HG03103 (cell line): Measurements from ENCODE around the gene CSMD2.

ENCODE experiments used
- ATAC-seq: cut with Tn5 transposase; IDR thresholded peaks from one replicate; pipeline ENCODE4 v1.9.1; 2021; ENCODE audit warnings: low read depth; ENCODE audit not compliant: unreplicated experiment

CSMD2 gene

GRCh38 chr1:34060901-34061415 lies 104.1 kb downstream of the CSMD2 start:
- ATAC-seq: no peak

- no peak for ATAC-seq
Observed at GRCh38 chr1:34060187-34060730, 104.8 kb downstream of the CSMD2 start.

GRCh38 chr1:34057347-34058130 lies 107.5 kb downstream of the CSMD2 start:
- ATAC-seq: no peak

- ATAC-seq: no peak
Observed at GRCh38 chr1:34055818-34056217, 109.2 kb downstream of the CSMD2 start.

GRCh38 chr1:34054920-34055319 lies 110.1 kb downstream of the CSMD2 start:
- no peak for ATAC-seq

GRCh38 chr1:34053660-34054059 lies 111.4 kb downstream of the CSMD2 start:
- no peak for ATAC-seq

GRCh38 chr1:34052565-34052964 lies 112.5 kb downstream of the CSMD2 start:
- ATAC-seq: no peak

- no peak for ATAC-seq
Observed at GRCh38 chr1:34050709-34051485, 114.1 kb downstream of the CSMD2 start.

GRCh38 chr1:34049994-34050393 lies 115.0 kb downstream of the CSMD2 start:
- no peak for ATAC-seq

- no peak for ATAC-seq
Observed at GRCh38 chr1:34049477-34049876, 115.6 kb downstream of the CSMD2 start.

- no peak for ATAC-seq
Observed at GRCh38 chr1:34037856-34038255, 127.2 kb downstream of the CSMD2 start.

- no peak for ATAC-seq
Observed at GRCh38 chr1:34037109-34037508, 127.9 kb downstream of the CSMD2 start.

- no peak for ATAC-seq
Observed at GRCh38 chr1:34034036-34034435, 131.0 kb downstream of the CSMD2 start.

- no peak for ATAC-seq
Observed at GRCh38 chr1:34029954-34030353, 135.1 kb downstream of the CSMD2 start.

- no peak for ATAC-seq
Observed at GRCh38 chr1:34029515-34029914, 135.5 kb downstream of the CSMD2 start.

- no peak for ATAC-seq
Observed at GRCh38 chr1:34028381-34029055, 136.5 kb downstream of the CSMD2 start.

- no peak for ATAC-seq
Observed at GRCh38 chr1:34025675-34026074, 139.4 kb downstream of the CSMD2 start.

GRCh38 chr1:34024485-34024884 lies 140.5 kb downstream of the CSMD2 start:
- ATAC-seq: no peak

GRCh38 chr1:34019741-34020552 lies 145.1 kb downstream of the CSMD2 start:
- no peak for ATAC-seq

- ATAC-seq: no peak
Observed at GRCh38 chr1:34018285-34018684, 146.7 kb downstream of the CSMD2 start.
